Measurements from ENCODE around the gene POLN.

Gene POLN

GRCh38 chr4:2075987-2076907, 165.7 kb downstream of the POLN start:
- H3K4me3 ChIP-seq (ENCODE audit: low read depth, low read length): no peak overlapping the region
- in situ Hi-C loops (cut with HindIII; ENCODE audit: low sequenced_read_pairs): no loop called here
- TF ChIP-seq, protein P1, sequence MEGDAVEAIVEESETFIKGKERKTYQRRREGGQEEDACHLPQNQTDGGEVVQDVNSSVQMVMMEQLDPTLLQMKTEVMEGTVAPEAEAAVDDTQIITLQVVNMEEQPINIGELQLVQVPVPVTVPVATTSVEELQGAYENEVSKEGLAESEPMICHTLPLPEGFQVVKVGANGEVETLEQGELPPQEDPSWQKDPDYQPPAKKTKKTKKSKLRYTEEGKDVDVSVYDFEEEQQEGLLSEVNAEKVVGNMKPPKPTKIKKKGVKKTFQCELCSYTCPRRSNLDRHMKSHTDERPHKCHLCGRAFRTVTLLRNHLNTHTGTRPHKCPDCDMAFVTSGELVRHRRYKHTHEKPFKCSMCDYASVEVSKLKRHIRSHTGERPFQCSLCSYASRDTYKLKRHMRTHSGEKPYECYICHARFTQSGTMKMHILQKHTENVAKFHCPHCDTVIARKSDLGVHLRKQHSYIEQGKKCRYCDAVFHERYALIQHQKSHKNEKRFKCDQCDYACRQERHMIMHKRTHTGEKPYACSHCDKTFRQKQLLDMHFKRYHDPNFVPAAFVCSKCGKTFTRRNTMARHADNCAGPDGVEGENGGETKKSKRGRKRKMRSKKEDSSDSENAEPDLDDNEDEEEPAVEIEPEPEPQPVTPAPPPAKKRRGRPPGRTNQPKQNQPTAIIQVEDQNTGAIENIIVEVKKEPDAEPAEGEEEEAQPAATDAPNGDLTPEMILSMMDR (IDR thresholded peaks at IDR 0.05; ENCODE audit: low read depth, low read length): no peak
- DNase-seq (ENCODE audit: low read depth, low spot score): no peak

GRCh38 chr4:2075171-2075986, 166.5 kb downstream of the POLN start:
- in situ Hi-C loops (cut with HindIII; ENCODE audit: low sequenced_read_pairs): no loop called here
- TF ChIP-seq, protein P1 (IDR thresholded peaks at IDR 0.05; ENCODE audit: low read depth, low read length): no peak

GRCh38 chr4:2074588-2074987, 167.3 kb downstream of the POLN start:
- in situ Hi-C loops (cut with HindIII; ENCODE audit: low sequenced_read_pairs): no loop called here
- no peak for DNase-seq (ENCODE audit: low read depth, low spot score)
- H3K4me3 ChIP-seq (ENCODE audit: low read depth, low read length): no peak overlapping the region
- TF ChIP-seq, protein P1 (IDR thresholded peaks at IDR 0.05; ENCODE audit: low read depth, low read length): no peak

More at GRCh38 chr4:2075171-2075986, 166.5 kb downstream of the POLN start:
- DNase-seq (ENCODE audit: low read depth, low spot score): no peak
- no peak overlapping the region for H3K4me3 ChIP-seq (ENCODE audit: low read depth, low read length)

- no peak for DNase-seq (ENCODE audit: low read depth, low spot score)
- TF ChIP-seq, protein P1 (IDR thresholded peaks at IDR 0.05; ENCODE audit: low read depth, low read length): no peak
- H3K4me3 ChIP-seq (ENCODE audit: low read depth, low read length): no peak overlapping the region
- in situ Hi-C loops (cut with HindIII; ENCODE audit: low sequenced_read_pairs): no loop called here
These were observed 168.0 kb downstream of the POLN start for GRCh38 chr4:2073808-2074481.

GRCh38 chr4:2072971-2073807, 168.7 kb downstream of the POLN start:
- no peak overlapping the region for H3K4me3 ChIP-seq (ENCODE audit: low read depth, low read length)
- TF ChIP-seq, protein P1 (IDR thresholded peaks at IDR 0.05; ENCODE audit: low read depth, low read length): no peak
- in situ Hi-C loops (cut with HindIII; ENCODE audit: low sequenced_read_pairs): no loop called here
- no peak for DNase-seq (ENCODE audit: low read depth, low spot score)

Measured in astrocyte of the spinal cord (primary cell).